ENCODE measurements around the gene IPO13. TPM values are rescaled to one million over a fixed set of nuclear protein-coding genes. Genes with fewer than 3 reads are reported as not detected.

The IPO13 gene
- total and polyA plus RNA-seq, 3 donors from 2014 or later = 67.3 to 138 (median 77.0) TPM

- Histone ChIP-seq H3K4me1 (peaks cover 33% of the 10 kb centered on the region), H3K36me3 (ENCODE audit: low read depth, missing control alignments) (no peaks in the 10 kb centered on the region), H3K4me3 (peak overlapping the region; percentile 87 to 89), H3K27ac (no peak overlapping the region), H3K9me3 (no peaks in the 10 kb centered on the region), H3K27me3 (no peaks in the 10 kb centered on the region)
- intact Hi-C loops (cut with DNase I; ENCODE audit: low total_unique reads) = no loop called here
- TF ChIP-seq CTCF (IDR thresholded peaks at IDR 0.05) (no peak), POLR2A (IDR thresholded peaks at IDR 0.05) (no peak)
- 53 to 72% methylated on average over 4 of the region's 4 CpGs for WGBS, 2 donors
- DNase-seq = no peak
Observed at GRCh38 chr1:43976045-43976444, 29.3 kb downstream of the IPO13 start.

- Histone ChIP-seq H3K27me3 (no peaks in the 10 kb centered on the region), H3K4me1 (peaks cover 32% of the 10 kb centered on the region), H3K9me3 (no peaks in the 10 kb centered on the region), H3K36me3 (ENCODE audit: low read depth, missing control alignments) (no peaks in the 10 kb centered on the region), H3K27ac (no peak overlapping the region), H3K4me3 (no peak overlapping the region)
- 89 to 91% methylated on average over 7 to 8 of the region's 8 CpGs for WGBS, 2 donors
- no peak for DNase-seq
- intact Hi-C loops (cut with DNase I; ENCODE audit: low total_unique reads) = no loop called here
- TF ChIP-seq POLR2A (IDR thresholded peaks at IDR 0.05) (no peak), CTCF (IDR thresholded peaks at IDR 0.05) (no peak)
Observed at GRCh38 chr1:43976890-43977289, 30.1 kb downstream of the IPO13 start.

GRCh38 chr1:43977376-43978263 lies 30.9 kb downstream of the IPO13 start:
- H3K36me3 ChIP-seq (ENCODE audit: low read depth, missing control alignments) = no peaks in the 10 kb centered on the region
- TF ChIP-seq POLR2A (IDR thresholded peaks at IDR 0.05) (no peak), CTCF (IDR thresholded peaks at IDR 0.05) (no peak)
- H3K27ac ChIP-seq = no peak overlapping the region
- no peak overlapping the region for H3K4me3 ChIP-seq
- 84 to 89% methylated on average over 9 of the region's 9 CpGs for WGBS, 2 donors
- peaks cover 32% of the 10 kb centered on the region for H3K4me1 ChIP-seq
- no peak for DNase-seq
- no peaks in the 10 kb centered on the region for H3K9me3 ChIP-seq
- intact Hi-C loops (cut with DNase I; ENCODE audit: low total_unique reads) = no loop called here
- no peaks in the 10 kb centered on the region for H3K27me3 ChIP-seq

GRCh38 chr1:43978264-43978550 lies 31.5 kb downstream of the IPO13 start:
- H3K9me3 ChIP-seq = no peaks in the 10 kb centered on the region
- peaks cover 32% of the 10 kb centered on the region for H3K4me1 ChIP-seq
- WGBS, 2 donors = 63 to 86% methylated on average over 2 to 5 of the region's 5 CpGs
- H3K4me3 ChIP-seq = no peak overlapping the region
- no peaks in the 10 kb centered on the region for H3K36me3 ChIP-seq (ENCODE audit: low read depth, missing control alignments)
- H3K27me3 ChIP-seq = no peaks in the 10 kb centered on the region
- intact Hi-C loops (cut with DNase I; ENCODE audit: low total_unique reads) = no loop called here
- no peak overlapping the region for H3K27ac ChIP-seq
- DNase-seq = no peak
- TF ChIP-seq CTCF (IDR thresholded peaks at IDR 0.05) (no peak), POLR2A (IDR thresholded peaks at IDR 0.05) (no peak)
